HG03108 (cell line): ENCODE measurements around the gene XIRP2.

ENCODE experiments used
- ATAC-seq: cut with Tn5 transposase; IDR thresholded peaks from one replicate; pipeline ENCODE4 v1.9.1; 2021; ENCODE audit warnings: moderate library complexity; ENCODE audit not compliant: unreplicated experiment

The XIRP2 gene

DNA sequence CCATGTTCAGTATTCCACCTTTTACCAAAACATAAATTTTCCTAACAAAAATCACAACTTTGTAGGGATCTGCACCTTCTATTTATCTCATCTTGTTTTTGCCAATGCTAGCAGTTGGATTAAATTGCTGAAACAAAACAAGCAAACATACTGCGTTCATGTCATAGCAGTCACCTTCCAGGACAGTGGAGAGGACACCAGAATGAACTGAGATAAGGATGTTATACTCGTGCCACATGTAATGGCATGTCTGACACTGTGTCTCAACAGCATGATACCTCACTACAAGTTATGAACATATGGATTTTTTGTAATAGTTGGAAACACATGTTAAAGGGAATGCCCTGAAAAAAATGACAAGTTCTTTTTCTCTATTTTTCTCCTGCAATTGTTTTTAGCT, 245.3 kb downstream of the XIRP2 start:
- ATAC-seq, result no peak

DNA sequence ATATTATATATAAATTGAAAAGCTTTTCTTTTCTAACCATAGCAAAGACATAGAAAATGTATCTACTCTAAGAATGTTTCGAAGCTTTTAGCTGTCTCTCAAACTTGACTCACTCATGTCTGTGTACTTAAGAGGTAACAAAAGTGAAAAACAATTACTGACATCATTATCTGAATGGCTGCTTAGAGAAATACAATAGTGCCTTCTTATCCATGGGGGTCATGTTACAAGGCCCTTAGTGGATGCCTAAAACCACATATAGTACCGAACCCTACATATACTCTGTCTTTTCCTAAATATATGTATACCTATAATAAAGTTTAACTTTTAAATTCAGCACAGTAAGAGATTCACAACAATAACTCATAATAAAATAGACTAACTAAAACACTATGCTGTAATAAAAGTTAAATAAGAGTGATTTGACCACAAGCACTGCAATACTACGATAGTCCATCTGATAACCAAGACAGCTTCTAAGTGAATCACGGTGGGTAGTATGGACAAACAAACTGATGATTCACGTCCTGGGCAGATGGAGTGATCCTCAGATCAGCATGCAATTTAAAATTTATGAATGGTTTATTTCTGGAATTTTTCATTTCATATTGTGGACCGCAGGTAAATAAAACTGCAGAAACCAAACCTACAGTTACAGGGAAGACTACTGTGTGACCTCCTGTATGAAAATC, 246.2 kb downstream of the XIRP2 start:
- ATAC-seq, result no peak

GRCh38 chr2:167135706-167136105, 247.4 kb downstream of the XIRP2 start:
- no peak for ATAC-seq

DNA sequence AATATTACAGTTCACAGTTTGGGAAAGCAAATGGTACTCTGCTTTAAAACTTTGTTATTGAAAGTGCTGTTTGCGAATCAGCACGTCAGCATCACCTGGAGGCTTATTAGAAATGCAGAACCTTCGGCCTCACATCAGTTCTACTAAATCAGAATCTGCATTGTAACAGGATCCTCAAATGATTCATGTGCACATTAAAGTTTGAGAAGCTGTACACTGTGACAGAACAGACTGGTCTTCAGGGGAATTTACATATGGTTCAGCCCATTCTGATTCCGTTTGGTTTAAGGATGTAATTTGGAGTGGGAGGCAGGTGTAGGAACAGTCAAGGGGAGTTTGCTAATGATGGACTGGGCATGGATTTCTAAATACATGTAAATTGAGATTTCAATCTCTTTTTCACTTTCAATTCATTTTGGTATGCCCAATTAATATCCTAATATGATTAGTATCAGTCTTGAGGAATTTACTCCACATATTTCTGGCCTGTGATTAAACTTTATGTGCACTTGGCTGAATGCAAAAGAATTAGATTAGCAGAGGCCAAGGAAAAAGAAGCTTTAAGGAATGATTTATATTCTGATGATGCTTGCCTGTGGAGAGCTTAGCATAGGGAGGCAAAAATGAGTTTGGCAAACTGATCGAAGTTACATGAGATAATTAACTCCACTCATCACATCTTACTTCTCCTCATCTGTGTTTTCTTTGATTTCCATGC, 248.8 kb downstream of the XIRP2 start:
- no peak for ATAC-seq

DNA sequence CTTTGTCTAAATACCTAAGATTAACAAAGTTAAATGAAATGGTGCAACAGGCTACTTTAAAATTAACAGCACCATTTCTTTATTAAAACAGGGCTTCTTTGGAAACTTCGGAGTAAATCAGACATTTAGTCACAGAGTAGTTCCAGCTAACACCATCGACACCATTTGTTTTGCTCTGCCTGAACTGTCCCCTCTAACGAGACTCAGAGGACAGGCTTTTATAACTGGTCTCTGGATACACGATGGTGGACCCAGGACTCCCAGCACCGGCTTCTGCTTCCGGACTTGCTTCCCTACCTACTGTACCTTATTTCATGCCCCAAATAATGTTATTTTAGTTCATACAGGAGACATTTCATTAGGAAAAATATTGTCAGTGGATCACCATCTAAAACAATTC, 252.1 kb downstream of the XIRP2 start:
- ATAC-seq, result no peak

- ATAC-seq, result no peak
These were observed 252.5 kb downstream of the XIRP2 start for GRCh38 chr2:167140767-167141166.

- ATAC-seq, result no peak
These were observed 254.3 kb downstream of the XIRP2 start for GRCh38 chr2:167142554-167142953.

DNA sequence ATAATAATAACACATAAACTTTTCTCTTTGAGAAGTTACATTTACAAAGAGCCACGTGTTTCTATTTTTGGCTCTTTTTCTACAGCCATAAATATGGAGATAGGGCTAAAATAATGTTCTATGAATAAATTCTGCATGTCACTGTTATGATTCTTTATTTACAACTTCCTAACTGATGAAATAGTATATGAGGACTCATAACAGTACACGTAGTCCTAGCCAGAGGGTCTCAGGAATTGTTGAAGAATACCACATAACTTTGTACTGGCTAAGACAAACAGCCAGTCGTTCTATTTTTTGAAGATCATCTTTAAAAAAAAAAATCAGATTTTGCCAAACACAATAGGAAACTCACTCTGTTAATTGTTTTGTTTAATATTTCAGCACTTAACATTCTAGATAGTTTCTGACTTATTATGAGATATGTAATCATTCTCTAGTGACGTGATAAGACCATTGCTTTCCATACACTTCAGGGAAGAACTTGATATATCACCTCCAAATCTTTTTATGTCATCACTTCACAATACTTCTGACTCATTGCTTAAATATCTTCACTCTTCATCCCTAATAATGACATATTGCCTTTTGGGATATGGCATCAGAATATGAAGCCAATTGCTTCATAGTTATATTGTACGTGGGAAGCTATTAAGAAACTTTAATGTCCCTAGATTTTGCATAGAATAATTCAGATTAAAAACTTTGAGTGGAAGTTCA, 256.1 kb downstream of the XIRP2 start:
- ATAC-seq, result no peak

DNA sequence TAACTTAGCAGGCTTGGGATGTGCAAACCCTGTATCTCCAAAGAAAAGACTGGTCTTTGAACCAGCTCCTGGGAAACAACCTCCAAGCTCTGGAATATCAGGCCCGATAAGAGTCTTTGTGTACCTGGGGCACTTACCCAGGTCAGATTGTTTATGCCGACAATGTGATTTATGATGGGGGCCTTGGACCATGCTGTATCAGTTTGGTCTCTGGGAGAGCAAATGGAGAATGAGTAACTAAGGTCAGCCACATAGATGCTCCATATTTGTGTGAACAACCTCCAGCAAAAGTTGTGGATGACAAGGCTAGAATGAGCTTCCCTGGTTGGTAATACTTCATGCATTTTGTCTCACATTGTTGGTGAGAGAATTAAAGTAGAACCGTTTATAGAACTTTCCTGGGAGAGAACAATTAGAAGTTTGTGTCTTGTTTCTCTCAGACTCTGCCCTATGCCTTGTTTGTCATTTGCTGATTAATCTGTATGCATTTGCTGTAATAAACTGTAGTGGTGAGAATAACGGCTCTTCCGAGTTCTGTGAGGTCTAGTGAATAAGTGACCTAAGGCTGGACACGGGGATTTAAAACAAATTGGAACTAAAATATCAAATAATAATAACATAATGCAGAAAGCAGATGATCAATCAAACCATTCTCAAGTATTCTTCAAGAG, 259.1 kb downstream of the XIRP2 start:
- no peak for ATAC-seq

- no peak for ATAC-seq
These were observed 263.6 kb downstream of the XIRP2 start for GRCh38 chr2:167151894-167152293.

DNA sequence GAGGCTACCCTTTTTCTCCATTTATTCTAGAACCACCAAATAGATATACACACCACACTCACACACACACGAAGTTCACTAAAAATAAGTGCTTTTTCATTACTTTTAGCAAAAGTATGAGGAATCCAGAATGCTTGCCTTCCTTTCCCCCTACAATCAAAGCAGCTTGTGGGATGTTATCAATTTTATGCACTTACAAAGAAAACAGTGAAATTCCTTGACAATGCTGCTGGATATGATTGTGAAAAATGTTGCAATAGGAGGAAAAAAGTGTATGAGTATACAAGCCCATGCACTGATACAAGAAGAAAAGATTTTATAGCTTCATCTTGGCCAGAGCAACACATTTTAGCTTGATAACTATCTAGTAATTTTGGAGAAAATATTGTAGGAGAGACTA, 269.2 kb downstream of the XIRP2 start:
- no peak for ATAC-seq

- ATAC-seq, result no peak
These were observed 288.9 kb downstream of the XIRP2 start for GRCh38 chr2:167177196-167177595.

GRCh38 chr2:167181134-167181533, 292.9 kb downstream of the XIRP2 start:
- ATAC-seq, result no peak

DNA sequence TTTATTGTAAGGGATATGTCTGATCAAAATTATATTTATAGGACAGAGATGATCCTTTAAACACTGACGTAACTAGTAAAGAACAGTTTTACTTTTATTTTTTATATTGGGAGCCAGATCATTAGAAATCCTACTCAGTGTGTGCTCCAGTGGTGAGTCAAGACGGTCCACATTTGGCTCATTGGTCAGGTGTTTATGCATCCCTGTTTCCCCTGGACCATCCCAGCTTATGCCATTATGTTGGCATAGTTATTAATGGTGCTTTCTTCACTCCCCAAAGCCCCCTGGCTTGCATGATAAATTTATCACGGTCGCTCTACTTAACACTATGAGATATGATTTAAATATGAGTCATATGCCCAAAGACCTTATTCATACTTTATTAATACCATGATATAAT, 293.4 kb downstream of the XIRP2 start:
- ATAC-seq, result no peak

DNA sequence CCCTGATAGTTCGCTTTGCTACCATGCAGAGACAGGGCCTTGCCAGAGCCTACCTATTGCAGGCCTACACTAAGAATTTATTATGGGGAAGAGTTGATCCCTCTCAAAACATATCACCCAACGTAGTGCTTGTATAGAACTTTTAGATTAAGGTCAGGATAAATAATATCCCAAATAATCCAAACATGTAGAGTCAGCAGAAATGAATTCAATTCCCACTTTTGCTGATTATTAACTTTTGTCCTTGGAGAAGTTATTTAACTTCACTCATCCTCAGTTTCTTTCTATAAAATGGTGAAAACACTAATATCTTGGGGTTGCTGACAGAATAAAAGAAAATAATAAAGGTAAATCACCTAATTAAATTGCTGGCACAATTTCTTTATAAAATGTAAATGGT, 294.1 kb downstream of the XIRP2 start:
- no peak for ATAC-seq

DNA sequence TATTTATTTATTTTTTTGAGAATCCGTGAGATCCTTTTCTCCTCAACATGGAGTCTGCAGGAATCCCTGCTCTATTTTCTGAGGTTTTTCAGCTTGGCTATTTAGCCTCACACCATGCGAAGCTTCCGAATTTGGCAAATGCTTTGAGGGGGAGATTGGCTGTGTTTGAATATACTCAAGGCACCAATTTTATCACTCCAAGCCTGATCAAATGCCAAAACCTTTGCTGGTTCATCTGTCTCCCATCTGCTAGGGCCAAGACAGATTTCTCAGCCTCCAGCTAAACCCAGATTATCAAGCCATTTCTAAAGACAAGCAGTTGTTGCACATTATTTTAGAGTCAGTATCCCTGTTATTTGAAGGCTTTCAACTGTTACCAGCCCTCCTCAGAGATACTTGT, 295.7 kb downstream of the XIRP2 start:
- no peak for ATAC-seq

- ATAC-seq, result no peak
These were observed 298.2 kb downstream of the XIRP2 start for GRCh38 chr2:167186465-167186864.

- no peak for ATAC-seq
These were observed 298.9 kb downstream of the XIRP2 start for GRCh38 chr2:167187049-167187727.

DNA sequence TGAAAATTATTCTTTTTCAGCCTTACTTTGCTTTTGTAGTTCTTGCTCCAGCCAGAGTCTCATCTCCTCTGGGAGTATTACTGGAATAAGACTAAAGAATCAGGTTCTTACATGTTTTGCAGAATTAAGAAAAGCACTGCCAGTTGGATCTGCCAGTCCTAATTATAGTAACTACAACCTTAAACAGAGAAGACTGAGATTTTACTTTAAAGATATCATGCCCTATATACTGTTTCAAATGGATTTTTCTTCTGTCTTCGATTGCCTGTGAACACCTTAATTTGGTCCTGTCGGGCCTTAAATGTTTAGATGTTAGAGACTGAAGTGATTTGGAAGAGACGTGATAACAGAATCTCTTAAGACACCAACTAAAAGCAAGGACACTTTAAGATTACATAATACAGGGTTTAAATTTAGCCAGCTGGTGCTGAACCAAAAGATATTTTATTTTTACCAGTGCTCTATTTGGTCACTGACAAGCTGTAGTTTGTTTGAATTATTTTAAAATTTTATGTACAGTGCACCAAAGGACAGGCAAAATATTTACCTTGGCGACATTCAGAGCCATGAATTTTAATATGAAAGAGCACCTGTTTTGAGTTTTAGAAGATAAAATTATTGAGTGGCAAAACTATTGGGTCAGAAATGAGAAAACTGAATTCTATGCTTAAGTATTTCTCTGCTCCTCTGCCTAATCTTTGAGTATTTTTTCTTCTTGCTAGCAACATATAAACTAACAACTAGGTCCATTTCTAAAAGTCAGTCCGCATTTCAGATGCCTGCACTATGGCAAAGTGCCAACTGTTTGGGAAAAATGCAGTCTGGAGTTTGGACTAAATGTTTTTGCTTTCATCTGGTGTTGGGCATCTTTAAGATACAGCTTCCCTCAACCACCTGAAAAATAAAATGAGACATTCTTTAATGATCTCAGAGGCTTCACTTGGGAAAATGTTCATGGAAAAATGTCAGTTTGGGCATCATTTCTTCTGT, 300.0 kb downstream of the XIRP2 start:
- ATAC-seq, result no peak

GRCh38 chr2:167190053-167190452, 301.8 kb downstream of the XIRP2 start:
- ATAC-seq, result no peak
